Prostate gland (tissue), 2 donors: ENCODE results near the gene NME3.

Experiments
- CTCF ChIP-seq, 4 experiments: fragments of 200-600 bp in 2 of 4; fragments of 450-650 bp in 2 of 4; sonication (generic) in 2 of 4; IDR thresholded peaks; 1 replicate in 3 of 4; 2 replicates in 1 of 4; pipeline ENCODE4 v1.5.1; 2016 to 2019; ENCODE audit warnings: antibody characterized with exemption in 4 of 4, mild to moderate bottlenecking in 2 of 4, moderate library complexity in 2 of 4
- POLR2AphosphoS5 ChIP-seq: sonication (generic); formaldehyde crosslinking; IDR thresholded peaks from one replicate; pipeline ENCODE4 v1.6.1; 2017; ENCODE audit warnings: antibody characterized with exemption

GRCh38 chr16:1772362-1772907 lies 1.1 kb upstream of the NME3 start, which contains the start of gene EME2:
- TF ChIP-seq CTCF (IDR thresholded peaks at IDR 0.05) (no peak), POLR2AphosphoS5 (no peak)
